GM18909 (cell line): Measurements from ENCODE around the gene PTPRT.

Experiments
- ATAC-seq: cut with Tn5 transposase; IDR thresholded peaks from one replicate; pipeline ENCODE4 v1.9.1; 2021; ENCODE audit warnings: mild to moderate bottlenecking; ENCODE audit not compliant: unreplicated experiment, poor library complexity

The PTPRT gene

GRCh38 chr20:42118409-42119125 is 1071.1 kb downstream of the PTPRT start:
- no peak for ATAC-seq

GRCh38 chr20:42118001-42118400 is 1071.7 kb downstream of the PTPRT start:
- no peak for ATAC-seq

GRCh38 chr20:42113236-42113635 is 1076.5 kb downstream of the PTPRT start:
- ATAC-seq = no peak

- no peak for ATAC-seq
These were observed 1077.5 kb downstream of the PTPRT start for GRCh38 chr20:42112161-42112560.

GRCh38 chr20:42111349-42111748 is 1078.4 kb downstream of the PTPRT start:
- ATAC-seq = no peak

- ATAC-seq = no peak
These were observed 1079.4 kb downstream of the PTPRT start for GRCh38 chr20:42110301-42110700.

- no peak for ATAC-seq
These were observed 1087.7 kb downstream of the PTPRT start for GRCh38 chr20:42102000-42102399.

- no peak for ATAC-seq
These were observed 1089.5 kb downstream of the PTPRT start for GRCh38 chr20:42100137-42100704.

- ATAC-seq = no peak
These were observed 1090.6 kb downstream of the PTPRT start for GRCh38 chr20:42099101-42099500.

- no peak for ATAC-seq
These were observed 1091.3 kb downstream of the PTPRT start for GRCh38 chr20:42098418-42098817.

- ATAC-seq = no peak
These were observed 1092.0 kb downstream of the PTPRT start for GRCh38 chr20:42097741-42098140.

GRCh38 chr20:42095221-42095620 is 1094.5 kb downstream of the PTPRT start:
- no peak for ATAC-seq

- no peak for ATAC-seq
These were observed 1095.9 kb downstream of the PTPRT start for GRCh38 chr20:42093542-42094440.

GRCh38 chr20:42093041-42093440 is 1096.7 kb downstream of the PTPRT start:
- no peak for ATAC-seq

GRCh38 chr20:42085366-42085765 is 1104.3 kb downstream of the PTPRT start:
- no peak for ATAC-seq

GRCh38 chr20:42083280-42083679 is 1106.4 kb downstream of the PTPRT start:
- no peak for ATAC-seq

GRCh38 chr20:42082611-42083010 is 1107.1 kb downstream of the PTPRT start:
- ATAC-seq = no peak

GRCh38 chr20:42080956-42081355 is 1108.8 kb downstream of the PTPRT start:
- no peak for ATAC-seq

GRCh38 chr20:42074944-42075343 is 1114.8 kb downstream of the PTPRT start:
- no peak for ATAC-seq

GRCh38 chr20:42067596-42067995 is 1122.1 kb downstream of the PTPRT start:
- no peak for ATAC-seq

- ATAC-seq = no peak
These were observed 1122.5 kb downstream of the PTPRT start for GRCh38 chr20:42067174-42067573.
